Pericardium fibroblast (primary cell): ENCODE results near the gene OR51B5. TPM values are rescaled to one million over a fixed set of nuclear protein-coding genes. Genes with fewer than 3 reads are reported as not detected.

Experiments
- total RNA-seq: library from RNA; depleted of rRNA; stranded (reverse); fragments of >200 nt; gene quantifications from 2 replicates; pipeline ENCODE4 v1.2.3, GENCODE V29; 2015

Gene OR51B5, protein sequence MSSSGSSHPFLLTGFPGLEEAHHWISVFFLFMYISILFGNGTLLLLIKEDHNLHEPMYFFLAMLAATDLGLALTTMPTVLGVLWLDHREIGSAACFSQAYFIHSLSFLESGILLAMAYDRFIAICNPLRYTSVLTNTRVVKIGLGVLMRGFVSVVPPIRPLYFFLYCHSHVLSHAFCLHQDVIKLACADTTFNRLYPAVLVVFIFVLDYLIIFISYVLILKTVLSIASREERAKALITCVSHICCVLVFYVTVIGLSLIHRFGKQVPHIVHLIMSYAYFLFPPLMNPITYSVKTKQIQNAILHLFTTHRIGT
- not detected in 2 replicates for total RNA-seq

DNA sequence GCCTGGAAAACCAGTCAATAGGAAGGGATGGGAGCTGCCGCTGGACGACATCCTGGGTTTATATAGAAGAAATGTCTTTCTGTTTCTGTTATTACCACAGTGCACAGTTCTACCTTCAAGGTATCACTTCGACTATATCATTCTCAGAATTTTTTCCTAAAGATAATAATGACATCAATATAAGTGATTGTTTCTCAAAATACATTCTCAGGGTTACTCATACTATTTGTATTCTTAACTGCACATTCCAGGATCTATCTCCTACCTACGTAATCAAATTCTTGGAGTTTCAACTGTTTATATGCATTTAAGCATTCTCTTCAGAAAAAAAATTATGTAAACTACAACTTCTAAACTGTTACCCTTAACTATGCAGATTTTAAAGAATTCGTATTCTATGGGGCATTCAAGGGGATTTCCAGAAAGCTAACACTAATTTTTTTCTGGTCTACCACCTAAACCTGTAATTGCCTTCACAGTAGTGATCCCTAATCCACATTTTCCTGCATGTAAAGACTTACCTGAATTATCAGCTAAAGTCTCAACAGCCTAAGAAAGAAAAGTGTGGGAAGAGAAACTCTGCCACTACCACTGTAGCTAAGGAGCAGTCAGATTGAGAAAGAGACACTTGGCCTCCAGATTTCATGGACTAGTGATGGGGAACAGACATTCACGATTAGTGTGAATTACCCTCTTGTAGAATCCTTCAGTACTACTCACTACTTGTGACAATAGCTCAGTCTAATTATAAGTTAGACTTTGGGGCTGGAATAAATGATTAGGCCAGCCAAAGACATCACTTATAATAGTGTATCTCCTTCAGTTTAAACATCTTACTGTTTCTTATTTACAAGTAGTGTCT lies at the start of gene OR51B5:
OR51B5 (minus strand) TSS at position 51 of the 862 bp plus-strand sequence; CDS start at position 51, 0 bp downstream.

DNA sequence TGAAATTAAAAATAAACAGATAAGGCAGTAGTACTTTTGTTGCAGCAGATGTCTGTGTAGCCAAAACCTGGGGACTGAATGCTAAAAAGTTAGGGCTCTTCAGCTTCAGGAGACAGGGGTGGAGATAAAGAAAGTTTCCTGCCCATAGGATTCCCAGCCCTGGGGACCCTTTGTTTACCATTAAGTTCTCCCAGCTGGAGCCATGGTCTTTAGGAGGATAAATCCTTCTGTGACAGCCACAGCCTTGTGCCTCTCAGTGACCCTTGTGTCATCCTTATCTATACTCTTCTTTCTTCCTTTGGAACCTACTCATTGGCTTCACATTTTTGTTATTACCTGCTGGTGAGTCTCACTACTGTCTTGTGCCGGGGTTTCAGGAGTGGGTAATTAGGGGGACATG lies 40.3 kb upstream of the OR51B5 start, which contains the start of gene OR51M1:
OR51M1 (plus strand) TSS at position 237 of the 400 bp plus-strand sequence. CDS start 5,587 bp downstream, outside the sequence.

DNA sequence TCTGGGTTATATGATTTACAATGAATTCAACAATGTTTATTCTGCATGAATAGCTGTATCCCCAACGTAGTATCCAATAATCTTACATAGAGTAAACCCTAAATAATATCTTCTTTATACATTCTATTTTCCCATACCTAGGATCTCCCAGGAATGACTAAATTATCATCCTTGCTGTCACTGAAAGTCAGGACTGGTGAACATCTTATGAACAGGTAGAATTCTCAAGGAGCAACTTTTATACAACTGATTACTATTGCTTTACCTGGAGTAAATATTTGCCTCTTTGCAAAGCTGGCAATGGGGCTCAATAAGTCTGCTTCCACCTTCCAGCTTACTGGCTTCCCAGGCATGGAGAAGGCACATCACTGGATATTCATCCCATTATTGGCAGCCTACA lies 7.9 kb upstream of the OR51B5 start, which contains the start of gene OR51B6:
OR51B6 (plus strand) TSS at position 301 of the 400 bp plus-strand sequence; CDS start at position 301, 0 bp downstream.

DNA sequence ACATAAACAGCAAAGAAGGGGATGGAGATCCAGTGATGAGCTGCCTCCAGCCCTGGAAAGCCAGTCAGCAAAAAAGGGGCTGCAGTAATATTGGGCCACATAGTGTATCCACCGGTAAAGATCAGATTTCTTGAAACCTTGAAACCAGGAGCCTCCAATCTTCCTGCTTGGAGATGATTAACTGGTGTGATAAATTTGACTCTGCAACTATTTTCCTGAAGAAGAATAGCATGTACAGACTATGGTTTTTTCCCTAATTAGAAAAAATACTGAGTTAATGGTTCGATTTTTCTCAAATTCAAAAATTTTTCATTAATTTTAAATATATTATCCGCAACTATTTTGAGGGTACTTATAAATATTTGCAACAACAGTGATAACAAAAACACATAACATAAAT lies 19.1 kb downstream of the OR51B5 start, which contains the start of gene OR51B2:
OR51B2 (minus strand) TSS at position 101 of the 400 bp plus-strand sequence; CDS start at position 101, 0 bp downstream.

DNA sequence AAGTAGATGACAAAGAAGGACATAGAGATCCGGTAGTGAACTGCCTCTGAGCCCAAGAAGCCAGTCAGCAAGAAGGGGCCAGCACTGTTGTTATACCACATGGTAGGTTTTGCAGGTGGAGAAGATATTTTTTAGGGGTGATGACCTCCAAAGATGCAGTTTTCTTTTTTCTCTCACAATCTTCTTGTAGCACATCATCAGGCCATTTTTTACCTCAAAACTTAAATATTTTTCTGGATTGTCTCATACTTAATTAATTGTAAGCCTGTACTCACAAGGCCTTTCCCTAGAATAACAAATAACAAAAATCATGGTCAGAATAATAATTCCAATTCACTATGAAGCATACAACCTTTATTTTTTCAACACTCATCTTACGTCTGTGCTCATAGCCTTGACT lies 41.5 kb downstream of the OR51B5 start, which contains the start of gene OR51B4:
OR51B4 (minus strand) TSS at position 101 of the 400 bp plus-strand sequence; CDS start at position 101, 0 bp downstream.

Other genes starting within 250 kb of the OR51B5 start
- not detected in 2 replicates for gene OR52A5, start 205.2 kb downstream of the OR51B5 start, total RNA-seq
- not detected in 2 replicates for gene OR52A1, start 188.8 kb downstream of the OR51B5 start, total RNA-seq
- gene OR51V1, start 142.8 kb downstream of the OR51B5 start, total RNA-seq, result not detected in 2 replicates
- gene HBB, start 116.5 kb downstream of the OR51B5 start, total RNA-seq, result not detected in 2 replicates
- not detected in 2 replicates for gene HBD, start 109.0 kb downstream of the OR51B5 start, total RNA-seq
- not detected in 2 replicates for gene HBG1, start 93.7 kb downstream of the OR51B5 start, total RNA-seq
- gene HBG2, start 88.7 kb downstream of the OR51B5 start, total RNA-seq, result not detected in 2 replicates
- not detected in 2 replicates for gene HBE1, start 73.6 kb downstream of the OR51B5 start, total RNA-seq
- not detected in 2 replicates for gene OR51B4, start 41.6 kb downstream of the OR51B5 start, total RNA-seq
- gene OR51B2, start 19.2 kb downstream of the OR51B5 start, total RNA-seq, result not detected in 2 replicates
- not detected in 2 replicates for gene OR51B6, start 8.0 kb upstream of the OR51B5 start, total RNA-seq
- not detected in 2 replicates for gene OR51M1, start 40.3 kb upstream of the OR51B5 start, total RNA-seq
- gene OR51Q1, start 78.6 kb upstream of the OR51B5 start, total RNA-seq, result not detected in 2 replicates
- not detected in 2 replicates for gene OR51I1, start 98.0 kb upstream of the OR51B5 start, total RNA-seq
- not detected in 2 replicates for gene OR51I2, start 105.8 kb upstream of the OR51B5 start, total RNA-seq
- gene OR52D1, start 145.2 kb upstream of the OR51B5 start, total RNA-seq, result not detected in 2 replicates
- gene UBQLN3, start 166.4 kb upstream of the OR51B5 start, total RNA-seq, result not detected in 2 replicates
- not detected in 2 replicates for gene UBQLNL, start 173.2 kb upstream of the OR51B5 start, total RNA-seq
- gene OR52H1, start 205.0 kb upstream of the OR51B5 start, total RNA-seq, result not detected in 2 replicates
- gene OR52B6, start 237.4 kb upstream of the OR51B5 start, total RNA-seq, result not detected in 2 replicates